ENCODE measurements around the gene PRDM2. TPM values are rescaled to one million over a fixed set of nuclear protein-coding genes. Genes with fewer than 3 reads are reported as not detected.

The PRDM2 gene, protein sequence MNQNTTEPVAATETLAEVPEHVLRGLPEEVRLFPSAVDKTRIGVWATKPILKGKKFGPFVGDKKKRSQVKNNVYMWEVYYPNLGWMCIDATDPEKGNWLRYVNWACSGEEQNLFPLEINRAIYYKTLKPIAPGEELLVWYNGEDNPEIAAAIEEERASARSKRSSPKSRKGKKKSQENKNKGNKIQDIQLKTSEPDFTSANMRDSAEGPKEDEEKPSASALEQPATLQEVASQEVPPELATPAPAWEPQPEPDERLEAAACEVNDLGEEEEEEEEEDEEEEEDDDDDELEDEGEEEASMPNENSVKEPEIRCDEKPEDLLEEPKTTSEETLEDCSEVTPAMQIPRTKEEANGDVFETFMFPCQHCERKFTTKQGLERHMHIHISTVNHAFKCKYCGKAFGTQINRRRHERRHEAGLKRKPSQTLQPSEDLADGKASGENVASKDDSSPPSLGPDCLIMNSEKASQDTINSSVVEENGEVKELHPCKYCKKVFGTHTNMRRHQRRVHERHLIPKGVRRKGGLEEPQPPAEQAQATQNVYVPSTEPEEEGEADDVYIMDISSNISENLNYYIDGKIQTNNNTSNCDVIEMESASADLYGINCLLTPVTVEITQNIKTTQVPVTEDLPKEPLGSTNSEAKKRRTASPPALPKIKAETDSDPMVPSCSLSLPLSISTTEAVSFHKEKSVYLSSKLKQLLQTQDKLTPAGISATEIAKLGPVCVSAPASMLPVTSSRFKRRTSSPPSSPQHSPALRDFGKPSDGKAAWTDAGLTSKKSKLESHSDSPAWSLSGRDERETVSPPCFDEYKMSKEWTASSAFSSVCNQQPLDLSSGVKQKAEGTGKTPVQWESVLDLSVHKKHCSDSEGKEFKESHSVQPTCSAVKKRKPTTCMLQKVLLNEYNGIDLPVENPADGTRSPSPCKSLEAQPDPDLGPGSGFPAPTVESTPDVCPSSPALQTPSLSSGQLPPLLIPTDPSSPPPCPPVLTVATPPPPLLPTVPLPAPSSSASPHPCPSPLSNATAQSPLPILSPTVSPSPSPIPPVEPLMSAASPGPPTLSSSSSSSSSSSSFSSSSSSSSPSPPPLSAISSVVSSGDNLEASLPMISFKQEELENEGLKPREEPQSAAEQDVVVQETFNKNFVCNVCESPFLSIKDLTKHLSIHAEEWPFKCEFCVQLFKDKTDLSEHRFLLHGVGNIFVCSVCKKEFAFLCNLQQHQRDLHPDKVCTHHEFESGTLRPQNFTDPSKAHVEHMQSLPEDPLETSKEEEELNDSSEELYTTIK (N-terminal part only)
- polyA plus RNA-seq (2013, experiment 1 of 2) = 15.6 TPM
- 20.2 TPM for polyA plus RNA-seq (2013, experiment 2 of 2)

DNA sequence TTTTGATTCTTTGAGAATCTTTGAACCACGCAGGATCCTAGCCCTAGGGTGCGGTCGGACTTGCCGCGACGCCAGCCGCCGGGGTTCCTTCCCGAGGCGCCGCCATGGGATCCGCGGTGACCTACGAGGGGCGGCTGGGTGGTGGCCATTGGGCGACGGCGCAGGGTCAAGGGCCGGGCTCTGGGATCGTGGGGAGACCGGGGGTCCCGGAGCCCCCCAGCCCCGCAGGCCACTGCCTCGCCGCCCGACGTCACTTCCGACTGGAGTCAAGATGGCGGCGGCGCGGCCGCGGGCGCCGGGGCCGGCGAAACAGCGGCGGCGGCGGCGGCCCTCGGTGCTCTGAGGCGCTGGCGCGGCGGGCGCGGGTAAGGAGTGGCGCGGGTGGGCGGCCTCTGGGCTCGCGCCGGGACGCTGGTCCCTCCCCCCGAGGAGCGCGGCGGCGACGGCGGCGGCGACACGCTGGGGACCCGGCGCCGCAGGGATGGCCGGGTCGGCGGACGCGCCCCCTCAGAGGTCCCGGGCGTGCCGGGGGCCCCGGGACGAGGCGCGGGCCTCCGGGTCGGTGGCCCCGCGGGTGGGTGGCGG lies at the start of gene PRDM2:
TSS of gene PRDM2 (plus strand) at position 253 of the 585 bp plus-strand sequence. CDS start 15,418 bp downstream, outside the sequence.
- Histone ChIP-seq H3K4me3 (ENCODE audit: low read length) (peak within 1 kb of the TSS; percentile 83), H3K27ac (ENCODE audit: low read depth, low read length) (peak within 1 kb of the TSS; percentile 62; the same call in 1 of the 2 replicates), H3K9me3 (ENCODE audit: insufficient read depth, low read depth, low read length) (peaks cover 8% of the 10 kb centered on the region; the same call in 1 of the 2 replicates), H3K36me3 (ENCODE audit: insufficient read depth, low read length) (no peaks in the 10 kb centered on the region), H3K27me3 (ENCODE audit: insufficient read depth, low read length) (peaks cover 48% of the 10 kb centered on the region), H3K4me1 (ENCODE audit: insufficient read depth, low read length) (0 out of 2 replicates have a peak, but pooled peaks cover 3% of the 10 kb centered on the region), H3K9ac (ENCODE audit: low read depth, low read length) (peak within 1 kb of the TSS; percentile 79)
- WGBS = 1% methylated on average over 87 of the region's 87 CpGs

DNA sequence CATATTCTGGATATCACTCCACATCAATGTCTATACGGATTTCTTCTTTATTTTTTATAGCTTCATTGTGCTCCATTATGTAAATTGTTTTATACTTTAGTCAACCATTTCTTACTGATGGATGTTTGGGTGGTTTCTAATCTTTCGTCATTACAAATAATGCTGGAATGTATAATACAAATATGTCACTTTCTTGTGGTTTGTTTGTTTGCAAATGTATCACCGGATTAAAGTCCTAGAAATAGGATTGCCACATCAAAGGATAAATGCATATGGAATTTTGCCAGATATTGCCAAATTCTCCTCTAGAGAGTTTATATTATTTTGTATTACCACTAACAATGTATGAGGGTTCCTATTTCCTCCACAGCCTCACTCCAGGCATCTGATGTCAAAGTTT lies 48.7 kb upstream of the PRDM2 start:
- no peak overlapping the region for H3K27ac ChIP-seq (ENCODE audit: low read depth, low read length)
- H3K4me3 ChIP-seq (ENCODE audit: low read length) = no peak overlapping the region

DNA sequence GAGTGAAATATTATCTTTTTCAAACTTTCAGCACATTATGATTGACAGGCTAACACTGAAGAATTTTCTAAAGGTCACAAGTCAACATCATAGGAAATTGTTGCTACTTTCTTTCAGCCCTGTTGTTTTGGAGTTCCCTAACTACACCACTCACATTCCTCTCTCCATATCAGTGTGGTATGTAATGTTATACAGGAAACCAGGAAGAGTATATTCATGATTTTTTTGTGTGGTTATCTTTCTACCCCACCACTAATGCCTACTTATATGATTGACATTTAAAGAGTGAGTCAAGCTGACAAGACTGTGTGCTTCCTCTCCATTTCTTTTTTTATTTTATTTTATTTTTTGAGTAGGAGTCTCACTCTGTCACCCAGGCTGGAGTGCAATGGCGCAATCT lies 47.8 kb upstream of the PRDM2 start:
- H3K27me3 ChIP-seq (ENCODE audit: insufficient read depth, low read length) = no peaks in the 10 kb centered on the region
- no peaks in the 10 kb centered on the region for H3K4me1 ChIP-seq (ENCODE audit: insufficient read depth, low read length)
- H3K36me3 ChIP-seq (ENCODE audit: insufficient read depth, low read length) = no peaks in the 10 kb centered on the region
- H3K9me3 ChIP-seq (ENCODE audit: insufficient read depth, low read depth, low read length) = peaks cover 6% of the 10 kb centered on the region
- no peak overlapping the region for H3K9ac ChIP-seq (ENCODE audit: low read depth, low read length)
- no peak overlapping the region for H3K4me3 ChIP-seq (ENCODE audit: low read length)
- no peak overlapping the region for H3K27ac ChIP-seq (ENCODE audit: low read depth, low read length)
- WGBS = 100% methylated on average over 1 of the region's 1 CpG

More for the DNA sequence above, 48.7 kb upstream of the PRDM2 start:
- Histone ChIP-seq H3K9me3 (ENCODE audit: insufficient read depth, low read depth, low read length) (no peaks in the 10 kb centered on the region; the same call in 1 of the 2 replicates), H3K36me3 (ENCODE audit: insufficient read depth, low read length) (no peaks in the 10 kb centered on the region), H3K9ac (ENCODE audit: low read depth, low read length) (no peak overlapping the region), H3K27me3 (ENCODE audit: insufficient read depth, low read length) (no peaks in the 10 kb centered on the region), H3K4me1 (ENCODE audit: insufficient read depth, low read length) (no peaks in the 10 kb centered on the region)
- WGBS = 100% methylated on average over 1 of the region's 3 CpGs

DNA sequence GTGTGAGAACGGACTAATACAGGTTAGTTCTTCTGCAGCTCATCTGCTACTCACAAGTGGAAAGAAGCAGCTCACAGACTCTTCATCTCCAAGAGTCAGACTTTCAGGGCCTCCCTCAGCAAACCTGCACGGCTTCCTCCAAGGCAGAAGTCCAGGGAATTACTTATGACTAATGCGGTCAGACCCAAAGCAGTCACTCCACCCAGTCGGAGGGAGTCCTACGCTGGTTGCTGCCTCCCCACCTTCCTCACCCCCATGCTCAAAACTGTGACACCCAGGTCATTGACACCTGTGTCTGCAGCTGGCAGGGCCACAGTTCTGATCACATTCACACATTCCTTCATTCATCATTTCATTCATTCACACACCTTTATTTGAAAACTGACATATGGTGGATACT lies 38.4 kb upstream of the PRDM2 start:
- WGBS = 94% methylated on average over 5 of the region's 5 CpGs
- H3K27me3 ChIP-seq (ENCODE audit: insufficient read depth, low read length) = no peaks in the 10 kb centered on the region
- no peak overlapping the region for H3K9ac ChIP-seq (ENCODE audit: low read depth, low read length)
- no peak overlapping the region for H3K4me3 ChIP-seq (ENCODE audit: low read length)
- H3K9me3 ChIP-seq (ENCODE audit: insufficient read depth, low read depth, low read length) = peaks cover 14% of the 10 kb centered on the region
- H3K27ac ChIP-seq (ENCODE audit: low read depth, low read length) = no peak overlapping the region
- H3K4me1 ChIP-seq (ENCODE audit: insufficient read depth, low read length) = no peaks in the 10 kb centered on the region
- no peaks in the 10 kb centered on the region for H3K36me3 ChIP-seq (ENCODE audit: insufficient read depth, low read length)

DNA sequence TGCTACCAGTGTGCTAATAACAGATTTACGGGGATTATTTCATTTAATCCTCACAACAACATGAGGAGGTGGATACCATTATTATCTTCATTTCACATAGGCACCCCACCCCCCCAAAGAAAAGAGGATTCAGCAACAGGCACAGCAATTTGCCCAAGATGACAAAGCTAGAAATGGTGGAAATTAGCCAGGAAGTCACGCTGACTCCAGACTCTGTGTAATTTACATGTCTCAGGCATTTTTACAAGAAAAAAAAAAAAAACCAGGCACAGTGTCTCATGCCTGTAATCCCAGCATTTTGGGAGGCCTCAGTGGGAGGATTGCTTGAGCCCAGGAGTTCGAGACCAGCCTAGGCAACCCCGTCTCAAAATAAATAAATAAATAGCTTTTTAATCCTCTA lies 37.5 kb upstream of the PRDM2 start:
- no peak overlapping the region for H3K4me3 ChIP-seq (ENCODE audit: low read length)
- no peak overlapping the region for H3K9ac ChIP-seq (ENCODE audit: low read depth, low read length)
- no peaks in the 10 kb centered on the region for H3K27me3 ChIP-seq (ENCODE audit: insufficient read depth, low read length)
- H3K36me3 ChIP-seq (ENCODE audit: insufficient read depth, low read length) = no peaks in the 10 kb centered on the region
- 89% methylated on average over 4 of the region's 4 CpGs for WGBS
- H3K9me3 ChIP-seq (ENCODE audit: insufficient read depth, low read depth, low read length) = peaks cover 9% of the 10 kb centered on the region; the same call in 1 of the 2 replicates
- H3K4me1 ChIP-seq (ENCODE audit: insufficient read depth, low read length) = no peaks in the 10 kb centered on the region
- no peak overlapping the region for H3K27ac ChIP-seq (ENCODE audit: low read depth, low read length)

DNA sequence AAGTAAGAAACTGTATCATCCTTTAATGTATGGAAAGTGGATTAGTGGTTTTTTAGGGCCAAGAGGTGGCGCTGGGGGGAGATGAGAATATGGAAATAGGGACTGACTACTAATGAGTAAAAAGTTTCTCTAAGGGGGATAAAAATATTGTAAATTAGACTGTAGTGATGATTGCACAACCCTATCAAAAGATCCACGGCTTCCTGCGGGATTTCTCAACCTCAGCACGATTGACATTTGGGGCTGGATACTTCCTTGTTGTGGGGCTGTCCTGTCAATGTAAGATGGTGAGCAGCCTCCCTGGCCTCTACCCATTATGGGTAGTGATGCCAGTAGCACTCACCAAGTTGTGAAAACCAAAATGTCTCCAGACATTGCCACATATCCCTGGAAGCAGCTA lies 36.0 kb upstream of the PRDM2 start:
- Histone ChIP-seq H3K4me3 (ENCODE audit: low read length) (no peak overlapping the region), H3K27me3 (ENCODE audit: insufficient read depth, low read length) (no peaks in the 10 kb centered on the region)
- WGBS = 91% methylated on average over 4 of the region's 4 CpGs

DNA sequence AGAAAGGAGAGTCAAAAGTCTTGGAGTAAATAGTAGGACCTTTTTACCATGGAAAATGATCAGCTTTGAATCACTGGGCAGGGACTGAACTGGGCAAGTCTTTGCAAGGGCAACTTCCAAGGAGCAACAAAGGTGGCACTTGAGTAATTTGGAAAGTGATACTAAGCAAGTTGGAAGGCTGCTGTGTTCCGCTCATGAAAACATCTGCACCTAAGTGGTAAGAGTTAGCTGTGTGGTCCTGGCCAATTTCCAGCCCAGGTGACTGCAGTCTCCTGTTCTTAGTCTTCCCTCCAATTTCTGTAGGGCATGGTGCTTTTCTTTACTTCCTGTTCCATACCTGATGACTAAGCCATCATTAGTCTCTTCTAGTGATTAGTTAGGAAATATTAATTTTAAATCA lies 35.5 kb upstream of the PRDM2 start:
- Histone ChIP-seq H3K4me1 (ENCODE audit: insufficient read depth, low read length) (no peaks in the 10 kb centered on the region), H3K4me3 (ENCODE audit: low read length) (no peak overlapping the region), H3K36me3 (ENCODE audit: insufficient read depth, low read length) (no peaks in the 10 kb centered on the region), H3K27ac (ENCODE audit: low read depth, low read length) (no peak overlapping the region), H3K9me3 (ENCODE audit: insufficient read depth, low read depth, low read length) (peaks cover 7% of the 10 kb centered on the region; the same call in 1 of the 2 replicates), H3K27me3 (ENCODE audit: insufficient read depth, low read length) (no peaks in the 10 kb centered on the region), H3K9ac (ENCODE audit: low read depth, low read length) (no peak overlapping the region)
- 92% methylated on average over 1 of the region's 1 CpG for WGBS

More for the DNA sequence above, 36.0 kb upstream of the PRDM2 start:
- Histone ChIP-seq H3K9me3 (ENCODE audit: insufficient read depth, low read depth, low read length) (peaks cover 9% of the 10 kb centered on the region; the same call in 1 of the 2 replicates), H3K4me1 (ENCODE audit: insufficient read depth, low read length) (no peaks in the 10 kb centered on the region), H3K36me3 (ENCODE audit: insufficient read depth, low read length) (no peaks in the 10 kb centered on the region), H3K27ac (ENCODE audit: low read depth, low read length) (no peak overlapping the region), H3K9ac (ENCODE audit: low read depth, low read length) (no peak overlapping the region)

DNA sequence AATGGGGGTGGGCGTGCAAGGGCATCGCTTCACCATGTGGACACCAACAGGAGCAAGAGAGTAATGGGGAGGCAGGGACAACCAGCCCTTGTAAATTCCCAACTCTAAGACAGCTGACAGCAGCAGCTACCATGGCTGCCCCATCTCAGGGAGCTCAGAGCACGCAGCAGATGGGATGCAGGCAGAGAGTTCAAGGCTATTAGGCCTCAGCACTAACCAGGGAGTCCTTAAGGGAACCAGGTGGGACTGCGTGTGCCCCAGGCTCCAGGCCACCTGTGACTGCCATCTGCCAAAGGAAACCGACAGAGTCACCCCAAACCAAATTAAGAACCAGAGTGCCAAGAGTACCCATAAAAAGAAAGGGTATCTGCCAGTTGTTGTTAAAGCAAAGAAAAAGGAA lies 33.7 kb upstream of the PRDM2 start:
- Histone ChIP-seq H3K27ac (ENCODE audit: low read depth, low read length) (no peak overlapping the region), H3K36me3 (ENCODE audit: insufficient read depth, low read length) (no peaks in the 10 kb centered on the region), H3K4me1 (ENCODE audit: insufficient read depth, low read length) (no peaks in the 10 kb centered on the region), H3K4me3 (ENCODE audit: low read length) (no peak overlapping the region), H3K9ac (ENCODE audit: low read depth, low read length) (no peak overlapping the region), H3K27me3 (ENCODE audit: insufficient read depth, low read length) (no peaks in the 10 kb centered on the region), H3K9me3 (ENCODE audit: insufficient read depth, low read depth, low read length) (no peaks in the 10 kb centered on the region)
- WGBS = 94% methylated on average over 5 of the region's 5 CpGs

DNA sequence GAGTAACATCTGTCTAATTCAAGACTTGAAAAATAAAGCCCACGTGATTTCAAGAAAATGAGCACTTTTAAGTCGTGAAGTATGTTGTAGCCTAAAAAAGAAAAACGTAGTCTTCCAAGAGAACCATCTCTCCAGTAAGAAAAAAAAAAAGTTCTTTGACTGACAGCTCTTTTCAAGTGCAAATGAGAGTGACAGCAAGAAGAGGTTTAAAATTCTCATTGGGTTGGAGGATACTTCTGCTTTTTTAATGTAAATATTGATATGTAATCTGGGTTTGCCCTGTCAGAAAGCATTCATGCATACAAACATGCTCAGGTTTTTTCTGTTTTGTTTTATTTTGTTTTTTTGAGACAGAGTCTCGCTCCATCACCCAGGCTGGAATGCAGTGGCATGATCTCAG lies 32.3 kb upstream of the PRDM2 start:
- Histone ChIP-seq H3K9ac (ENCODE audit: low read depth, low read length) (no peak overlapping the region), H3K27me3 (ENCODE audit: insufficient read depth, low read length) (no peaks in the 10 kb centered on the region), H3K4me1 (ENCODE audit: insufficient read depth, low read length) (no peaks in the 10 kb centered on the region), H3K9me3 (ENCODE audit: insufficient read depth, low read depth, low read length) (no peaks in the 10 kb centered on the region), H3K36me3 (ENCODE audit: insufficient read depth, low read length) (no peaks in the 10 kb centered on the region), H3K4me3 (ENCODE audit: low read length) (no peak overlapping the region), H3K27ac (ENCODE audit: low read depth, low read length) (no peak overlapping the region)
- 82% methylated on average over 4 of the region's 4 CpGs for WGBS

DNA sequence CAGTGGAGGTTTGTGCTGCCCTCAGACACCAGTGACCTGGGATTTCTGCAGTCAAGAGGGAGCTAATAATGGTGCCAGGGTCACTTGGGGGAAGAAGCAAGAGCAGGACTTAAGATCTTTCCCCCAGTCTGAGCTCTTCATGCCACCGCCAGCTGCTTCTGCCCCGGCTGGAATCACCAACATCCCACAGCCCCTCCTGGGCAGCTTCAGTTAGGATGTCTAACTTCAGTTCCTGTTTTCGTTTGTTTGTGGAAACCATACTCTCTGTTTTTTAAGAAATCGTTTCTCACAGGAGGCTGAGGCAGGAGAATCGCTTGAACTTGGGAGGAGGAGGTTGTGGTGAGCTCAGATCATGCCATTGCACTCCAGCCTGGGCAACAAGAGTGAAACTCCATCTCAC lies 25.6 kb upstream of the PRDM2 start:
- Histone ChIP-seq H3K36me3 (ENCODE audit: insufficient read depth, low read length) (no peaks in the 10 kb centered on the region), H3K27ac (ENCODE audit: low read depth, low read length) (no peak overlapping the region), H3K9me3 (ENCODE audit: insufficient read depth, low read depth, low read length) (no peaks in the 10 kb centered on the region), H3K27me3 (ENCODE audit: insufficient read depth, low read length) (no peaks in the 10 kb centered on the region; the same call in 1 of the 2 replicates), H3K4me3 (ENCODE audit: low read length) (no peak overlapping the region), H3K9ac (ENCODE audit: low read depth, low read length) (no peak overlapping the region), H3K4me1 (ENCODE audit: insufficient read depth, low read length) (no peaks in the 10 kb centered on the region)
- 69% methylated on average over 5 of the region's 5 CpGs for WGBS
